ENCODE results near the gene NFKBIZ.
"Not testable (repeated sequence)": the region's sequence is repeated elsewhere in the genome, so short reads cannot be mapped to it uniquely, and the experiment has no call there.

Gene NFKBIZ

GRCh38 chr3:101900736-101901135 is 51.4 kb downstream of the NFKBIZ start:
- TF ChIP-seq, protein P1, sequence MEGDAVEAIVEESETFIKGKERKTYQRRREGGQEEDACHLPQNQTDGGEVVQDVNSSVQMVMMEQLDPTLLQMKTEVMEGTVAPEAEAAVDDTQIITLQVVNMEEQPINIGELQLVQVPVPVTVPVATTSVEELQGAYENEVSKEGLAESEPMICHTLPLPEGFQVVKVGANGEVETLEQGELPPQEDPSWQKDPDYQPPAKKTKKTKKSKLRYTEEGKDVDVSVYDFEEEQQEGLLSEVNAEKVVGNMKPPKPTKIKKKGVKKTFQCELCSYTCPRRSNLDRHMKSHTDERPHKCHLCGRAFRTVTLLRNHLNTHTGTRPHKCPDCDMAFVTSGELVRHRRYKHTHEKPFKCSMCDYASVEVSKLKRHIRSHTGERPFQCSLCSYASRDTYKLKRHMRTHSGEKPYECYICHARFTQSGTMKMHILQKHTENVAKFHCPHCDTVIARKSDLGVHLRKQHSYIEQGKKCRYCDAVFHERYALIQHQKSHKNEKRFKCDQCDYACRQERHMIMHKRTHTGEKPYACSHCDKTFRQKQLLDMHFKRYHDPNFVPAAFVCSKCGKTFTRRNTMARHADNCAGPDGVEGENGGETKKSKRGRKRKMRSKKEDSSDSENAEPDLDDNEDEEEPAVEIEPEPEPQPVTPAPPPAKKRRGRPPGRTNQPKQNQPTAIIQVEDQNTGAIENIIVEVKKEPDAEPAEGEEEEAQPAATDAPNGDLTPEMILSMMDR (IDR thresholded peaks at IDR 0.05; ENCODE audit: borderline replicate concordance, control extremely low read depth, extremely low read depth, insufficient read depth, missing control alignments), result no peak
- DNase-seq (ENCODE audit: low spot score), result no peak
- in situ Hi-C loops (cut with MboI; ENCODE audit: low sequenced_read_pairs, unreplicated experiment), result no loop called here

- TF ChIP-seq, protein P1 (IDR thresholded peaks at IDR 0.05; ENCODE audit: borderline replicate concordance, control extremely low read depth, extremely low read depth, insufficient read depth, missing control alignments), result no peak
- DNase-seq (ENCODE audit: low spot score), result peak; percentile 14
- in situ Hi-C loops (cut with MboI; ENCODE audit: low sequenced_read_pairs, unreplicated experiment), result no loop called here
These were observed 52.7 kb downstream of the NFKBIZ start for GRCh38 chr3:101902041-101902440.

GRCh38 chr3:101903451-101903871 is 54.1 kb downstream of the NFKBIZ start:
- no peak for DNase-seq (ENCODE audit: low spot score)
- in situ Hi-C loops (cut with MboI; ENCODE audit: low sequenced_read_pairs, unreplicated experiment), result no loop called here
- TF ChIP-seq, protein P1 (IDR thresholded peaks at IDR 0.05; ENCODE audit: borderline replicate concordance, control extremely low read depth, extremely low read depth, insufficient read depth, missing control alignments), result no peak

- in situ Hi-C loops (cut with MboI; ENCODE audit: low sequenced_read_pairs, unreplicated experiment); DNase-seq (ENCODE audit: low spot score): not testable (repeated sequence)
These were observed 56.3 kb downstream of the NFKBIZ start for GRCh38 chr3:101905573-101905972.

All from GM13976 (cell line).